Cerebellar cortex (tissue), 1 donor: ENCODE measurements around the gene IPO4.

Experiments
- DNase-seq: peaks from one replicate; pipeline ENCODE4 v3.0.0-alpha.2; 2015; ENCODE audit warnings: low spot score

IPO4 gene

DNA sequence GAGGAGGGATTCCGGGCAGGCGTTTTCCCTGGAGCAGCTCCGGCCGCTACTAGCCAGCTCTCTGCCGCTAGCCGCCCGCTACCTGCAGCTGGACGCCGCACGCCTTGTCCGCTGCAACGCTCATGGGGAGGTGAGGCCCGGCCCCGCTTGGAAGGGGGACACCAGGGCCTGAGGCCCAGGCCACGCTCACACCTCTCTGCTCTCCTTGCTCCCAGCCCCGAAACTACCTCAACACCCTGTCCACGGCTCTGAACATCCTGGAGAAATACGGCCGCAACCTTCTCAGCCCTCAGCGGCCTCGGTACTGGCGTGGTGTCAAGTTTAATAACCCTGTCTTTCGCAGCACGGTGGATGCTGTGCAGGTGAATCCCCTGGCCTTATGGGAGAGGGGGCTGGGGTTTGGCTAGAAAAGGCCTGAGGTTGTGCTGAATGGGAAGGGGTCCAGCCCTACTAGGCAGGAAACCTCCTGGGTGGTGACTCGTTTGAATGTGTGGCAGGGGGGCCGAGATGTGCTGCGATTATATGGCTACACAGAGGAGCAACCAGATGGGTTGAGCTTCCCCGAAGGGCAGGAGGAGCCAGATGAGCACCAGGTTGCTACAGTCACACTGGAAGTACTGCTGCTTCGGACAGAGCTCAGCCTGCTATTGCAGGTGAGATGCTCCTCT, 40.7 kb downstream of the IPO4 start:
- no peak for DNase-seq

DNA sequence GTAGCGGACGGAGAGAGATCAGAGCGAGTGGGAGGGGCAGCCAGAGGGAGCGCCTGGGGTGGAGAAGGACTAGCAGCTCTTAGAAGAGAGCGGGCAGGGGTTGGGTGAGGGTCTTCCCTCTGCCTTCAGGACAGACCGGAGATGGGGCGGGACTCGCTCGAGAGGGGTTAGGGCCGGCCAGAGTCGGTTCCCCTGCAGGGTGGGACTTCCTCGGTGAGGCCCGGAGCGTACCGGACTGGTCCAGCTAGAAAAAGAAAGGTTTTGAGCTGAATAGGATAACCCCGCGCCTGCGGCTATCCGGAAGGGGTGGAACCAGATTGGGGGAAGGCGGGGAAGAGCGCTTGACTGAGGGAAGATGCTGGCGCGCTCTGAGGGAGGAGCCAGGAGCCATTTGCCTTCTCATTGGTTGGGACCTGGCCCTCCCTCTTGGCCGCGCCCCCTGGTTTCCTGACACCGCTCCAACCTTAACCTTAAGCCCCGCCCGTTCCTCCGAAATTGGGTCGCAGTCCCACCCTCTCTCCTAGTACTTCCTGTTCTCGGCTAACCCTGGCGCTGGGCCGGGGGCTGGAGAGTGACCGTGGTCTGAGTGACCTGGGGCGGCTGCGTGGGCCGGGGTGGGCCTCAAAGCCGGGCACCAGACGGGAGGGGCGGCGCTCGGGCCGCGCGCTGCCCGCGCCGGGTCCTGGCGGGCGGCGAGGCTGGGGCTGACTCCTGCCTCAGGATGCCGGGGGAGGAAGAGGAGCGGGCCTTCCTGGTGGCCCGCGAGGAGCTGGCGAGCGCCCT, 41.4 kb downstream of the IPO4 start, which contains the start of gene RNF31:
RNF31 (plus strand) TSS at position 521 of the 783 bp plus-strand sequence; CDS start at position 722, 201 bp downstream.
- peak; percentile 99 for DNase-seq

DNA sequence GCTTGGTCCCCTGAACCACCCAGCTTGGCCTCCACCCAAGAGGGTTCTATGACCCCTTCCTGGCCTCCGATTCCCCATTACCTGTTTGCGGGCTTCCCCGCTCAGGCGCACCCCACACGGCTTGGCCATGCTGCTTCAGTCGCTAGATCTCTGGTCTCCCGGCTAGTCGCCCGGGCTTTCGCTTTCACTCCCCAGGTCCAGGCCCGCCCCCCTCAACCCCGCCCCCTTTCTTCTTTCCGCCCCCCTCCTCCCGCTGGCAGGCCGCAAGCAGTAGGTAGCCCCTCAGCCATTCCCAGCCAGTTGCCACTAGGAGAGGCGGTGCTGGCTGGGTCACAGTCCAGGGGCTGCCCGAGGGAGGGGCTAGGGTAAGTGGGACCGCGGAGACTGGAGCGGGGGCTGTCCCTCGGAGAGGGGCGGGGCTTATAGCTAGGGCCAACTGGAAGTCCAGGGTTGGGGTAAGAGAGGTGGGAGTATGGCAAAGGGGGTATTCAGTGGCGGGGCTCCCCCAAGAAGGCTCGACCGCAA, 42.1 kb downstream of the IPO4 start, which contains the start of gene PSME2:
PSME2 (minus strand) TSS at position 158 of the 525 bp plus-strand sequence; CDS start at position 129, 29 bp downstream.
- DNase-seq, result peak; percentile 93

DNA sequence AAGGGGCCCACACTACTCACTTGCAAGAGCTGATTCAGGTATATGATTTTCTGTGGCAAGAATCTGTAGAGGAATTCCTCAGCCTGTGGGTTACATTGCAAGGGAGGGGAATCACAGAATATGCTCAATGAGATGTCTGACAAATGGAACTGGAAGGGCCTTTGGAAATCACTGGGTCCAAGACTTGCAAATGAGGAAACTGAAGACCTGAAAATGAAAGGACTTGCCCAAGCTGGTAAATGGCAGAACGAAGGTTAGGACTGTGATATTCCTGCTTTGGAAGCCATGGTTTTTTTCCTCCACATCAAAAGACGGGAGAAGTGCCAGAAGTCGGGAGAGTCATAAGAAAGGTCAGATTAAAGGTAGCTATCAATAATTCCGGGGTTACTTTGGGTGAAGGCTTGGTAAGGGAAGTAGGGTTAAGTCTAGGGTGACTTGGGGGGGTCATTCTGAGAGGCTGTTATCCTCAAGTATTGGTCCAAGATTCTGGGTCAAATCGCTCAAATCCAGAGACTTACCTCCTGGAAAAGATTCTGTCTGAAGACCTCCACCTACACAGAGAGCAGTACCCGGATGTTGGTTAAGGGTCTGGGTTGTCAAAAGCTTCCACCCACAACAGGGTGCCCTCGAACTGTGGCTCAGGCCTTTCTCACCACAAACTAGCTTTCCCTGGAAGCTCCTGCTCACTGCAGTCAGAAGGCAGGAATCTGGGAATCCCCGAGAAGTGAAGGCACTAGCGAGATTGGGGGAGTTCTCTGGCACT, 42.7 kb downstream of the IPO4 start:
- no peak for DNase-seq

DNA sequence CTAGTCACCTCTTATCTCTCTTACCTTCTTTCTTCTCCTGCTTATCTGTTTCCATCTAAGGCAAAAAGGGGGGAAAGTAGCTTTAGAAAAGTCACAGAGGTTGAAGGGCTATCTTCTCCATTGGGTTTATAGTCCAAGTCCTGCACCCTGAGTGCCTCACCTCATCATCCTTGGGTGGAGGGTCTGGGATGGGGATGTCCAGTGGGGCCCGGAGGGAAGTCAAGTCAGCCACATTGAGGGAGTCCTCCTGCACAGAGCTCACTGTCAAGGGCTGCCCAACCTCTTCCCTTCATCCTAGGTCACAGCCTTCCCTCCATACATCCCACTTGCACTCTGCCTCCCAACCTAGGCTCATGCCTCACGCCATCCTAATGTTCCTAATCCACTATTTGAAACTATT, 43.4 kb downstream of the IPO4 start:
- no peak for DNase-seq

DNA sequence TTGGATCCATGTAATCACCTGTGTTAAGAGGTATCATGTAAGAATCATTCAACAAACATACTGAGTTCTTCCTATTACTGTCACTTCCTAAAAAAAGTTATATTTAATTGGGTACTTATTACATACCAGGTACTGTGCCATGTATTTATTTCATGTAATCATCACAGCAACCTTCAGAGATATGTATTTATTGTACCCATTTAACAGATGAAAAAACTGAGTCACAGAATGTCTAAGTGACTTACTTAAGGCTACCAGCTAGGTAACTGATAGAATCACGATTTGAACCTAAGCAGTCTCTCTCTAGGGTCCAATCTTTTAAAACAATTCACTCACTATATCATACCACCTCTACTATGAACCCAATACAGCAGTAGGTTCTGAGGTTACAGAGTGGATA, 44.2 kb downstream of the IPO4 start:
- no peak for DNase-seq

DNA sequence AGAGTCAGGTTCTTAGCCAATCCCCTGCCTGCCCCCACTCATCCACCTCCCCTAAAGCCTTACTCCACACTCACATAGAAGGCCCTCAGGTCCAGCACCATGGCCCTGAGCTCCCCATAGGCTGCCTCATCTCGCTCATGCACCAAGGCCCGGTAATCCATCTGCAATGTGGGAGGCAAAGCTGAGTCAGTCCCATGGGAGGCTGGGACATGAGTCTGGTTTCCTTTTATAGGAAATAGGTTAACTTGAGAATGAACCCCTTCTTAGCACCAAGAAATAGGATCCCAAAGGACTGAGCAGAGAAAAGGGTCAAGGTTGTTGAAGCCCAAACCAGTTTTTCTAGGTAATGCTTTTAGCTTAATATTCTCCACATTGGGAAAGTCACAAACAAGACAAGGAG, 45.1 kb downstream of the IPO4 start:
- DNase-seq, result no peak

DNA sequence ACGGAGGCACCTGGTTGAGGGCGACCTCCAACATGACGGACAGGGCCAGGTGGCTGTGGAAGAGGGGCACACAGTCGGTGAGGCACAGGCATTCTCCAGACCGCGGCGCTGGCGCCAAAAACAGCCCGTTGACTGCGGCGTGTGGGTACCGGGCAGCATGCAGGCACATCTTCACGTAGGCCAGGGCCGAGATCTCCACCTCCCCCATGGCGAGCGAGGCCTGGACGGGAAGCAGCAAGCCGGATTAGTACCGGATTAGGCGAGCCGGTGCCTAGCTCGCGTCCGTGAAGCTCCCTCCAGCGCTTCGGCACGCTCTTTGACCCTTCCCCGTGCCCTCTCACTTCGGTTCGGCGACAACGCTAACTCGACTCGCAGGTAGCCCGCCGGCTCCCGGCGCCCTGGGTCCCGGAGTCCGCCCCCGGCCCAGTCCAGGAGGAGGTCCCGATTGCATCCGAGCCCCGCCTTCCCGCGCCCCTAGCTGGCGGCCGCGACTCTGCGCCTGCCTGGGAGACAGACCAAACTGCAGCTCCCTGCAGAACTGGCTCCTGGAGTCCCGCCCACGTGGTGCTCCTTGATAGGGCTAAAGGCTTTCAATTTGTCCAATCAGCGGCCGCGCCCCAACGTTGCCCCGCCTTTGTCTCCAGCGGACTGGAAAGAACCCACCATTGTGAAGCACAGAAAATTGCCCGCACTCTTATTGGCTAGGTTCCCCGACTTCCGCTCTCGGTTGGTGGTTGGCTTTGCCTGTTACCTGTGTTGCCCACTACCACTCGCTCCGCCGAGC, 47.3 kb downstream of the IPO4 start, which contains the start of gene EMC9:
EMC9 (minus strand) TSS at position 495 of the 784 bp plus-strand sequence; CDS start at position 208, 287 bp downstream.
- DNase-seq, result peak; percentile 100

DNA sequence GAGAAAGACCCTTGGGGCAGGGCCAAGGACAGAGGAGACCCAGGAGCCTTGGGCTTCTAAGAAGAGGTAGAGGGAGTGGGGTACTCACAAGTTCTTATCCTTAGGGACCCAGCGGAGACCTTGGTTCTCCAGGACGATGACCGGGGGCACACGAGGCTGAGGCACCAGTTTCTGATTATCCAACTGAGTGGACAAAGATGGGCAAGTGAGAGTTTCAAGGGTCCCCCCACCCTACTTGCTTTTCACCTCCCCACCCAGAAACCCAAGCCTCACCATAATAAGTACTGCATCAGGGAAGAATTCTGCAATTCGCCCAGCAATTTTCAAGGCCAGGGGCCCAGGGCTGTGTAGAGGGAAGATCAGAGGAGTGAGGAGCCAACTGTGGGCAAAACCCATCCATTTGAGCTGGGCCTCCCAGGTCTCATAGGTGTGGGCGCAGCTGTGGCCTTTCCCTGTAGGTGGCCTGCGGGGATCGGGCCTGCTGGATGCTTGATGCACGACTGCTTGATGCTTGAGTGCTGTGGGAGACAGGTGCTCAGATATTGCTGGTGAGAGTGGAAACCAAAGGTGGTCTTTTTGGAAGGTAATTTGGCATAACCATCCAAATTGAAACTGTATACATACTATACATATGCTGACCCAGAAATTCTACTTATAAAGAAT, 49.2 kb downstream of the IPO4 start:
- DNase-seq, result no peak

DNA sequence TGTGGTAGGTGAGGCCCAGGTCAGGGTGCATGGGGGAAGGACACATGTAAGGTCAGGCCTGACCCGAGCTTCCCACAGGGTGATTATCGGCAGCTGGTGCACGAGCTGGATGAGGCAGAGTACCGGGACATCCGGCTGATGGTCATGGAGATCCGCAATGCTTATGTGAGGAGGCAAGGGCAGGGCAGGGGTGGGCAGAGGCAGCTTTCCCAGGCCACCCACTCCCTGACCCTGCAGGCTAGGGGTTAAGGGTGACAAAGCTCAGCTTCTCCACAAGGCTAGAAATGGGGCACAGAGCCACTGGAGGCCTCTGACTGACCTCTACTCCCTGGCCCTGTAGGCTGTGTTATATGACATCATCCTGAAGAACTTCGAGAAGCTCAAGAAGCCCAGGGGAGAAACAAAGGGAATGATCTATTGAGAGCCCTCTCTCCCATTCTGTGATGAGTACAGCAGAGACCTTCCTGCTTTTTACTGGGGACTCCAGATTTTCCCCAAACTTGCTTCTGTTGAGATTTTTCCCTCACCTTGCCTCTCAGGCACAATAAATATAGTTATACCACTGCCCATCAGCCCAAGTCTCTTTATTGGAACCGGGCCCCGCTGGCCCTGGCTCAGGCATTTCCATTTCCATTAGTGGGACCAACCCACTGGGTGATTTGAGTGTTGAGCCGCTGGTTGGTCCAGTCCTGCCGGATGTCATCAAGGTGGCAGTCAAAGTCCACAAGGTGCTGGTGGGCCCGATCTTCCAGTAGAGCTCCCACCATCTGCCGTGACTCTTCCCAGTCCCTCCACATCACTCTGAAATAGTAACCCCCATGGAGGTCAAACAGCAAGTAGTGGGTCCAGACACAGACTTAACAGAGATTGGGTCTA, 50.0 kb downstream of the IPO4 start:
- no peak for DNase-seq

DNA sequence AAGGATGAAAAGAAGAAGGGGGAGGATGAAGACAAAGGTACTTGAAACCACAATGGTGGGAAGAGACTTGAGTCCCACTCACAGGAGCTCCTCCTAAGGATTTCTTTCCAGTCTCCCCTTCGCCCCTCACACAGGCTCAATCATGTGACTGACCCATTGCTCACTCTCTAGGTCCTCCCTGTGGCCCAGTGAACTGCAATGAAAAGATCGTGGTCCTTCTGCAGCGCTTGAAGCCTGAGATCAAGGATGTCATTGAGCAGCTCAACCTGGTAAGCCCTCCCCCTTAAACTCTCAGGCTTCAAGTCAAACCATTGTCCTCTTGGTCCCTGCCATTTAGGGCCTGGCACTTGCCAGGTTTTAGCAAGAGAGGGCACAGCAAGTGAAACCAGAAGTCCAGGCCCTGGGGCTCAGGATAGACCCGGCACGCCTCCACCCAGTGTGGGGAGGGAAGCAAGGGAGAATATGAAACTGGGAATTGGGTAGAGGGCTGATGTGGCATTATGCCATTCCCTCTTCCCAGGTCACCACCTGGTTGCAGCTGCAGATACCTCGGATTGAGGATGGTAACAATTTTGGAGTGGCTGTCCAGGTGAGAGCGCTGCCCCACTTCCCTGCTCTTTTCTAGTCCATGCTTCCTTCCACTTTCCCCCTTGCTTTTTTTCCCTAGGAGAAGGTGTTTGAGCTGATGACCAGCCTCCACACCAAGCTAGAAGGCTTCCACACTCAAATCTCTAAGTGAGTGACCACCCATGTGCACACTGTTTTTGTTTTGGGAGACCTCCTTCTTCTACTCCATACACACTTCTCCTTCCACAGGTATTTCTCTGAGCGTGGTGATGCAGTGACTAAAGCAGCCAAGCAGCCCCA, 50.9 kb downstream of the IPO4 start:
- no peak for DNase-seq

DNA sequence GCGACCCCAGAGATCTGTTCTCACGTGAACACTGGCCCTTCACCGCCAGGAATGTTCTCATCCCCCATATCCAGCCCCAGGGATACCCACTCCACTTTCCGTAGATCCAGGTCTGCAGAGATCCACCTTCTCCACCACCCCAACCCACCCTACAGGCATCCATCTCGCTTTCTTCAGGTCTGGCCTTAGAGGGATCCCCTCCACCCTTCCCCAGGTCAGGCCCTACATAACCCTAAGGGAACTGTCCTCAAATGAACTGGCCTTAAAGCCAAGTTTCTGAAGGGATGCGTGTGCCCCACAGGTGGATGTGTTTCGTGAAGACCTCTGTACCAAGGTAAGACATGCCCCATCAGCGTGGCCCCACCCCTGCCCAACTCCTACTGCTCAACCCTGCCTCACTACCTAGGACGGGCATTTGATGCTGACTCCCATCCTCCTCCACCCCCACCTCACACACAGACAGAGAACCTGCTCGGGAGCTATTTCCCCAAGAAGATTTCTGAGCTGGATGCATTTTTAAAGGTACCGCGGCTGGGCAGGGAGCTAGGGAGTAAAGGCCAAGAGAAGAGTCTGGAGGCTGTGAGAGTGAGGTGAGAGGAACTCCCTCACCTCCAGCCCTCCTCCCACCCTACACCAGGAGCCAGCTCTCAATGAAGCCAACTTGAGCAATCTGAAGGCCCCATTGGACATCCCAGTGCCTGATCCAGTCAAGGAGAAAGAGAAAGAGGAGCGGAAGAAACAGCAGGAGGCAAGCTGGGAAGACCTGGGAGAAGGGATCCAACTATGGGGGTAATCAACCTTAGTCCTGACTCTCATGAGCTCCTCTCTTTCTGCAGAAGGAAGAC, 51.7 kb downstream of the IPO4 start:
- no peak for DNase-seq

DNA sequence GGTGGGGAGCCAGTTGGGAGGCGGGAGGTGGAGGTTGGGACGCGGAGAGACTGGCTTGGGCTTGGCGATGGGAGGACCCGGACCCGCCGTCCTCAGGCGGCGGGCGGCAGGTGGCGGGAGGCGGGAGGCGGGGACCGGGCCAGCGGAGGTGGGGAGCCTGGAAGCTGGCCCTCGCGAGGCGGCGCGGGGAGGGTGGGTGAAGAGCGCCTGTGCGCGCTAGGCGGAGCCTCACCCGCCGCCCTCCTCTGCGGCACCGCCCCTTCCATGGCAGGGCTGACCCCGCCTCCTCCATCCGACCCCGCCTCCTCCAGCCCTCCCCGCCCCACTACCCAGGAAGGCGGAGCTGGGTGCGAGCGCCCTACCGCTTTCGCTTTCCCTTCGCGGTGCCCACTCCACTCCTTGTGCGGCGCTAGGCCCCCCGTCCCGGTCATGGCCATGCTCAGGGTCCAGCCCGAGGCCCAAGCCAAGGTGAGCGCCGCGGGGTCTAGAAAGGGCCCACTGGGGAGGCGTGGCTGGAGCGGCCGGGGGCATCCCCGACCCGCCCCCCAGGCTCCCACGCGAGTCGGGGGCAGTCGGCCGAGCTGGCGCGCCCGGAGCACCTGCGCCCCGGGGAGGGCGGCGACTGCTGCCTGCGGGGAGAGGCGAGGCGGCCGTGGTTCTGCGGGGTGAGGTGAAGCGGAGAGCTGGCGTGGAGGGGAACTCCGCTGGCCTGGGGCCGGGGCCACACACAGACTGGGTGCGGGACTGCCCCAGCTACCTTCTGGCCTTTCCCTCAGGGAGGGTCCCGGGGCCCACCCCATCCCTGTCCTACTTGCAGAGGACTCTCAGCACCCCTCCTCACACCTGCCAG, 52.6 kb downstream of the IPO4 start, which contains the start of gene PSME1:
PSME1 (plus strand) TSS at position 361 of the 850 bp plus-strand sequence; CDS start at position 430, 69 bp downstream.
- DNase-seq, result peak; percentile 94

DNA sequence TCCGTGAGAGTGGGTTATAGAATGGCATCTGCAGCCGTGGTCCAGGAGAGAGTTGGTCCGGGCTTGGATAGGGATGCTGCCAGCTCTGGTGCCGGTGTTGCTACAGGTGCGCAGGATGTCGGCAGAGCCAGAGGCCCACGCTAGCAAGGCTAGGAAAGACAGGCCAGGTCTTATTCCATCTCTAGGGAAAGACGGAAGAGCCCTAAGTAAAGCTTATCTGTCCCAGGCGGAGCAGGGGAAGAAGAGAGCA, 53.1 kb downstream of the IPO4 start:
- no peak for DNase-seq

DNA sequence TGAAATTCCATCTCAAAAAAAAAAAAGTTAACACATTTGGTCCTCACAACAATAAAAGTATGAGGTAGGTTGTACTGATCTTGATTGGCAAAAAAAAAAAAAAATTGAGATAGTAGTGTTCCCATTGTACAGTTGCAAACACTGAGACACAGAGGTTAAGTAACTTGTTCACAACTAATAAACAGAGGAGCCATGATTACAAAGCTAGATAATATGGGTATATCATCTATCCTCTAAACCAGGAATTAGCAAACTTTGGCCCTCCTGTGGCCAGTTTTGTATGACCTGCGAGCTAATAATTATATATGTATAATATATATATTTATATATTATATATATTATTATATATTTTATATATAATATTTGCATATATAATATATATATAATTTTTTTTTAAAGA, 54.9 kb downstream of the IPO4 start:
- no peak for DNase-seq

DNA sequence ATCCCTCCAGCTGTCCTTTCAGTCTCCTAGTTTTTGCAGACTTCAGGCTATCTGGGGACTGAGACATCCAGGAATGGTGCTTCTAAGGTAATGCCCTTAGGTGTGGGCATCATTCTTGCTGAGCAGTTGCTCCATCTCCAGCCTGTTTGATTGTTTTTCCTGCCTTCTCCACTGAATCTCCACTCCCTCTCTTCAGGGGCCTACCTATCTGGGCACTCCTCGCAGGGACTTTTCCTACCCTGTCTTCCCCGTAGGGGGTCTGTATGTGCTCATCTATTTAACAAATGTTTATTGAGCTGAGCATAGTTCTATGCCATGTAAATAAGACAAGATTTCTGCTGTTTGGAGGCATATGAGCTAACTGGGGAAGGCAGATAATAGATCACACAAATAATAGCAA, 55.6 kb downstream of the IPO4 start:
- DNase-seq, result no peak

DNA sequence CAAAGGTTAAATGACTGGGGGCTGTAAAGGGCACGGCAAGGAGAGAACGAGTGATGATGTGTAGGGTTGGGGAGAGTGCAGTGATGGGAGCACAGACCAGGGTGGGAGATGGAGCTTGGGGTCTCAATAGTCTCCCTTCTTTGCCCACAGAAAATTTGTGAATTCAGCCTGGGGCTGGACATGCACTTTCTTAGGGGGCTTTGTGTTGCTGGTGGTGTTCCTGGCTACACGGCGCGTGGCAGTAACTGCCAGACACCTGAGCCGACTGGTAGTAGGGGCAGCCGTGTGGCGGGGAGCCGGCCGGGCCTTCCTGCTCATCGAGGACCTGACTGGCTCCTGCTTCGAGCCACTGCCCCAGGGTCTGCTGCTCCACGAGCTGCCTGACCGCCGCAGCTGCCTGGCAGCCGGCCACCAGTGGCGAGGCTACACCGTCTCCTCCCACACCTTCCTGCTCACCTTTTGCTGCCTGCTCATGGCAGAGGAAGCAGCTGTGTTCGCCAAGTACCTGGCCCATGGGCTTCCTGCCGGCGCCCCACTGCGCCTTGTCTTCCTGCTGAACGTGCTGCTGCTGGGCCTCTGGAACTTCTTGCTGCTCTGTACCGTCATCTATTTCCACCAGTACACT, 56.4 kb downstream of the IPO4 start:
- no peak for DNase-seq
